Mesodermal cell (in vitro differentiated cells): ENCODE results near the gene SHQ1.
A peak's percentile ranks its signal among the peaks of the same experiment; 100 is the strongest.

Experiments
- H3K27ac ChIP-seq: 2 replicates; pipeline ENCODE4 v1.7.0; 2013; ENCODE audit warnings: mild to moderate bottlenecking, low read depth, low read length, moderate library complexity; ENCODE audit not compliant: severe bottlenecking
- H3K36me3 ChIP-seq: 2 replicates; pipeline ENCODE4 v1.7.1; 2013; ENCODE audit warnings: mild to moderate bottlenecking, low read length, moderate library complexity; ENCODE audit not compliant: control insufficient read depth, insufficient read depth
- H3K4me1 ChIP-seq: one replicate; pipeline ENCODE4 v1.7.1; 2013; ENCODE audit warnings: mild to moderate bottlenecking, low read length; ENCODE audit not compliant: insufficient read depth, control insufficient read depth, poor library complexity, severe bottlenecking
- H3K4me3 ChIP-seq: 2 replicates; pipeline ENCODE4 v1.7.0; 2013; ENCODE audit warnings: low read length, control low read depth, mild to moderate bottlenecking; ENCODE audit not compliant: insufficient read depth, poor library complexity, severe bottlenecking; ENCODE audit errors: extremely low read depth
- H3K9me3 ChIP-seq: 2 replicates; pipeline ENCODE4 v1.7.1; 2013; ENCODE audit warnings: mild to moderate bottlenecking, low read length, moderate library complexity; ENCODE audit not compliant: control insufficient read depth
- WGBS, 2 experiments: methylation state at CpG; one replicate each; pipeline ENCODE4 v1.1.5; 2013; ENCODE audit warnings: missing lambda C conversion rate in 2 of 2; ENCODE audit not compliant: insufficient coverage in 2 of 2; 5-methylcytosine and 5-hydroxymethylcytosine counted together

Gene SHQ1

DNA sequence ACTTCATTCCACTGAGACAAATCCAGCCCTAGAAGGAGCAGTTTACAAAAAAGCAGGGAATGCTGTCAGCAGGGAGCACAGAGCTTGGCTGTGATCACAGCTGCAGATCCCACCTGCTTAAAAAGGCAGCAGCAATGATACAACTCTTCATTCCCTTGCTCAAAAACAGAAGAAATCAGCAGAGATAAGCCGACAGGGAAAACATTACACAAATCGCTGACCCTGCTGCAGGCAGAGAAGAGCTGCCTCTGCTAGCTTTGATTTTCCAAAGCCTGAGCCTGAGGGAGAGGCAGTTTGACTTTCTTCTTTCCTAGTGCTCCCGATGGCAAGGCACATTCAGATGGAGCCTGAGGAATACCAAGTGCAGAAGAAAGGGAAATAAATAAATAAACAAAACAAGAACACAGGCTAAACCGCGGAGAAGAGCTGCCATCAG, 80.2 kb downstream of the SHQ1 start:
- 6 to 30% methylated on average over 2 to 3 of the region's 5 CpGs for WGBS, 2 experiments
- Histone ChIP-seq H3K27ac (peak overlapping the region; percentile 3), H3K4me1 (peaks cover 11% of the 10 kb centered on the region), H3K9me3 (no peaks in the 10 kb centered on the region), H3K4me3 (no peak overlapping the region), H3K36me3 (peaks cover 4% of the 10 kb centered on the region)

- no peaks in the 10 kb centered on the region for H3K36me3 ChIP-seq
- H3K9me3 ChIP-seq, result no peaks in the 10 kb centered on the region
- peaks cover 11% of the 10 kb centered on the region for H3K4me1 ChIP-seq
- no peak overlapping the region for H3K4me3 ChIP-seq
- H3K27ac ChIP-seq, result no peak overlapping the region
- WGBS, 2 experiments, result 70 to 85% methylated on average over 3 of the region's 5 CpGs
These were observed 81.4 kb downstream of the SHQ1 start for GRCh38 chr3:72766866-72767265.

DNA sequence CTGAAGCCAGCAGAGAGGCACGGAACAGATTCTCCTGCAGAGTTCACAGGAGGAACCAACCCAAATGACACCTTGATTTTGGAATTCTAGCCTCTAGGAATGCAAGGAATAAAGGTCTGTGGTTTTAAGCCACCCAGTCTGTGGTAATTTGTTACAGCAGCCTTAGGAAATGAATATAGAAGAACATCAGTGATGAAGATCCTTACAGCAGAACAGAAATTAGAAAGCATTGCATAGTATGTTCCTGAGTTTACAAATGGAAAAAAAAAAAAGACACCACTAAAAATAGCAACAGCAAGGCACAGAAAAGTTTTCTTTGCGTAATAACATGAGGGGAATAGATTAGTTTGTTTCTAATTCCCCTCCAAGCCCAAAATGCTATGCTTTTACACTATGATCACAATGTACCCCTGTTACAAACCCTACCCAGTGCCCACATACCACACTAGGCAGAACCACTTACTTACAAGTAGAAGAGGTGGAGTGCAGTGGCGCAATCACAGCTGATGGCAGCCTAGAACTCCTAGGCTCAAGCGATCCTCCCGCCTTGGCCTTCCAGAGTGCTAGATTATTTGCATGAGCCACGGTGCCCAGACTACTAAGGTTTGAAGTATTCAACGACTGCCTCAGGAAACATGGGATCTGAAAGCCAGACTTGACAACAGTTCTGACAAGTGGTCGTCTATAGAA, 84.3 kb downstream of the SHQ1 start:
- no peaks in the 10 kb centered on the region for H3K36me3 ChIP-seq
- peaks cover 11% of the 10 kb centered on the region for H3K4me1 ChIP-seq
- H3K9me3 ChIP-seq, result no peaks in the 10 kb centered on the region
- WGBS, 2 experiments, result 90 to 91% methylated on average over 2 to 6 of the region's 8 CpGs
- H3K4me3 ChIP-seq, result no peak overlapping the region
- H3K27ac ChIP-seq, result no peak overlapping the region

- 88% methylated on average over 1 of the region's 3 CpGs; no CpG with 5 or more reads in 1 of the 2 experiments for WGBS, 2 experiments
- H3K4me3 ChIP-seq, result no peak overlapping the region
- H3K36me3 ChIP-seq, result no peaks in the 10 kb centered on the region
- no peaks in the 10 kb centered on the region for H3K4me1 ChIP-seq
- H3K9me3 ChIP-seq, result no peaks in the 10 kb centered on the region
- no peak overlapping the region for H3K27ac ChIP-seq
These were observed 86.8 kb downstream of the SHQ1 start for GRCh38 chr3:72761410-72761809.

- 72% methylated on average over 2 of the region's 3 CpGs; no CpG with 5 or more reads in 1 of the 2 experiments for WGBS, 2 experiments
- Histone ChIP-seq H3K4me3 (no peak overlapping the region), H3K36me3 (no peaks in the 10 kb centered on the region), H3K9me3 (no peaks in the 10 kb centered on the region), H3K27ac (no peak overlapping the region), H3K4me1 (no peaks in the 10 kb centered on the region)
These were observed 88.0 kb downstream of the SHQ1 start for GRCh38 chr3:72760225-72760624.

DNA sequence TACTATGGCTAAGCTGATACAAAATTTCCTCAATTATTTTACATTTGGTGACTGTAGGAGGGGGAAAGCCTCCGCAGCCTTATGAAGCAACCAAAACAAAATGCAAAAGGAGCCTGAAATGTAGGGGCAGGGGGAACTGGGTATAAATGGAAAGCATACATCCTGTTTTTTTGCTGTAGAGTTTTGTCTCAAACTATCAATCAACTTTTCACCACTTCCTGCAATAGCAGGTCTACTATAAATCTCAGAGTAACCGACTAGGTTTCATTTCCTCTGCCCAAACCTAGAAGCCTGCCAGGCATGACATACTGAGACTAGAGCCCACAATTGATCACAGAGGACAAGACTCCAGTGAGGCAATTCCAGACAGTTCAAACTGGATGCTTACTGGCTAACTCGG, 91.3 kb downstream of the SHQ1 start:
- Histone ChIP-seq H3K4me3 (no peak overlapping the region), H3K9me3 (no peaks in the 10 kb centered on the region), H3K36me3 (peaks cover 2% of the 10 kb centered on the region), H3K4me1 (no peaks in the 10 kb centered on the region), H3K27ac (no peak overlapping the region)
- 67 to 100% methylated on average over 1 of the region's 3 CpGs for WGBS, 2 experiments

- peaks cover 3% of the 10 kb centered on the region for H3K36me3 ChIP-seq
- no peaks in the 10 kb centered on the region for H3K4me1 ChIP-seq
- 90 to 100% methylated on average over 2 of the region's 2 CpGs for WGBS, 2 experiments
- no peaks in the 10 kb centered on the region for H3K9me3 ChIP-seq
- H3K4me3 ChIP-seq, result no peak overlapping the region
- H3K27ac ChIP-seq, result no peak overlapping the region
These were observed 93.7 kb downstream of the SHQ1 start for GRCh38 chr3:72754582-72754981.

GRCh38 chr3:72753495-72753894, 94.8 kb downstream of the SHQ1 start:
- peaks cover 3% of the 10 kb centered on the region for H3K36me3 ChIP-seq
- 95 to 96% methylated on average over 3 to 5 of the region's 5 CpGs for whole genome bisulfite sequencing, 2 experiments

GRCh38 chr3:72750405-72750965, 97.8 kb downstream of the SHQ1 start:
- WGBS, 2 experiments, result 92 to 94% methylated on average over 3 to 4 of the region's 4 CpGs
- H3K27ac ChIP-seq, result no peak overlapping the region

More at GRCh38 chr3:72753495-72753894, 94.8 kb downstream of the SHQ1 start:
- Histone ChIP-seq H3K9me3 (no peaks in the 10 kb centered on the region), H3K4me1 (no peaks in the 10 kb centered on the region), H3K27ac (no peak overlapping the region), H3K4me3 (no peak overlapping the region)

GRCh38 chr3:72748659-72749058, 99.6 kb downstream of the SHQ1 start:
- Histone ChIP-seq H3K9me3 (no peaks in the 10 kb centered on the region), H3K4me3 (no peak overlapping the region), H3K4me1 (peaks cover 5% of the 10 kb centered on the region), H3K36me3 (peaks cover 3% of the 10 kb centered on the region), H3K27ac (no peak overlapping the region)
- WGBS, 2 experiments, result 100% methylated on average over 1 of the region's 6 CpGs; no CpG with 5 or more reads in 1 of the 2 experiments

More at GRCh38 chr3:72750405-72750965, 97.8 kb downstream of the SHQ1 start:
- Histone ChIP-seq H3K36me3 (peaks cover 3% of the 10 kb centered on the region), H3K4me1 (no peaks in the 10 kb centered on the region), H3K4me3 (no peak overlapping the region), H3K9me3 (no peaks in the 10 kb centered on the region)
